Caco-2 (cell line): ENCODE results near the gene EIF2D. TPM values are rescaled to one million over a fixed set of nuclear protein-coding genes. Genes with fewer than 3 reads are reported as not detected.

Source experiments
- BruUV-seq: library from RNA; stranded (reverse); fragments of 400-500 nt; replicated peaks from 2 replicates; lab custom pipeline; 2021; lab: Mats Ljungman, UMichigan
- CTCF ChIA-PET: fragments of 300-600 bp; sonication (Branson Sonifier 250); formaldehyde crosslinking; loops from one replicate; lab custom pipeline; 2022; ENCODE audit warnings: antibody characterized with exemption; lab: Charles Lee
- POLR2A ChIA-PET: fragments of 300-600 bp; sonication (Branson Sonifier 250); formaldehyde crosslinking; loops from one replicate; lab custom pipeline; 2022; ENCODE audit warnings: antibody characterized with exemption; lab: Charles Lee
- DNase-seq, 2 experiments: peaks; one replicate each; pipeline versions ENCODE4 v3.0.0 to v3.0.0-alpha.2; 2020 to 2022
- H3K27me3 ChIP-seq: replicated peaks from 2 replicates; pipeline ENCODE4 v1.6.0; 2011; ENCODE audit warnings: low read length; ENCODE audit not compliant: control insufficient read depth, insufficient read depth
- H3K36me3 ChIP-seq: 2 replicates; pipeline ENCODE4 v1.5.1; 2011; ENCODE audit warnings: low read length; ENCODE audit not compliant: control insufficient read depth, insufficient read depth
- H3K4me1 ChIP-seq: fragments of 250-450 bp; sonication (Bioruptor Pico); 2 replicates; pipeline ENCODE4 v1.5.1; 2020; ENCODE audit warnings: mild to moderate bottlenecking
- H3K4me3 ChIP-seq: 2 replicates; pipeline ENCODE4 v1.5.1; 2011; ENCODE audit warnings: low read depth, mild to moderate bottlenecking, control low read depth, low read length
- H3K9me3 ChIP-seq: fragments of 250-450 bp; sonication (Bioruptor Pico); 2 replicates; pipeline ENCODE4 v1.5.1; 2020; ENCODE audit warnings: mild to moderate bottlenecking, moderate library complexity
- H3K27ac Mint-ChIP-seq: one replicate; pipeline ENCODE4 v1.8.0; 2022; ENCODE audit warnings: mixed read lengths; ENCODE audit not compliant: unreplicated experiment
- H3K27me3 Mint-ChIP-seq: one replicate; pipeline ENCODE4 v1.8.0; 2022; ENCODE audit warnings: mixed read lengths; ENCODE audit not compliant: insufficient read depth, unreplicated experiment
- H3K36me3 Mint-ChIP-seq: one replicate; pipeline ENCODE4 v1.8.0; 2022; ENCODE audit warnings: mild to moderate bottlenecking, mixed read lengths; ENCODE audit not compliant: insufficient read depth, unreplicated experiment
- H3K4me1 Mint-ChIP-seq: one replicate; pipeline ENCODE4 v1.8.0; 2022; ENCODE audit warnings: low read depth, mixed read lengths; ENCODE audit not compliant: unreplicated experiment
- H3K4me3 Mint-ChIP-seq: one replicate; pipeline ENCODE4 v1.8.0; 2022; ENCODE audit warnings: mild to moderate bottlenecking, moderate library complexity, mixed read lengths; ENCODE audit not compliant: unreplicated experiment
- H3K9me3 Mint-ChIP-seq: one replicate; pipeline ENCODE4 v1.8.0; 2022; ENCODE audit warnings: mixed read lengths; ENCODE audit not compliant: unreplicated experiment
- intact Hi-C: fragments of 100-400 bp; cut with micrococcal nuclease; formaldehyde crosslinking; loops from one replicate; pipeline ENCODE4 v1.10.0; 2022; ENCODE audit not compliant: unreplicated experiment
- total RNA-seq: library from RNA; stranded (reverse); gene quantifications from 2 replicates; pipeline ENCODE4 v1.2.3, GENCODE V29; 2022
- TF ChIP-seq, protein P1 (sequence below), 2 experiments: fragments of 200-600 bp in 1 of 2; IDR thresholded peaks; 1 replicate in 1 of 2; 2 replicates in 1 of 2; pipeline versions ENCODE4 v1.5.1 to v1.8.0; 2011 to 2022; ENCODE audit warnings: antibody characterized with exemption in 1 of 2, control low read depth in 1 of 2, inconsistent platforms in 1 of 2, low read depth in 1 of 2, low read length in 1 of 2, mild to moderate bottlenecking in 1 of 2, moderate library complexity in 1 of 2; ENCODE audit not compliant: insufficient read depth in 1 of 2, severe bottlenecking in 1 of 2, unreplicated experiment in 1 of 2

The EIF2D gene
- total RNA-seq, 1 experiment from 2014 or later = 37.9 TPM

DNA sequence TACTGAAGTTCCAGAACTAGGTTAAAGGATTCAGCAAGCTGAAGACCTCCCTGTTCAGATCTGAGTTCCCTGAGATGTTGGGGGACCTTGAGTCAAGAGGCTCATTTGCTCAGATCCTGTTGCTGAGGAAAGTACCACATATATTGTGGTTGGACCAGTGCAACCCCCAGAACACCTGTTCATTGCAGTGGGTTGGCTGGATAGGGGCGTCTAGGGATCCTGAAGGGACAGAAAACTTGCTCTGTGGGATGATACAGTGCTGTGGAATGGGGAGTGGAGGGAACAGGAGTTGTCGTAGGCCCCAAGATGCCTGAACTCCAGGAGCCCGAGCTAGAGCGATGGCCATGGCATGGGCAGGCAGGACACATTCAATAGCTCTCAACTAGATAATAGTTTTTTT is 47.9 kb upstream of the EIF2D start:
- POLR2A ChIA-PET = no interaction called here

DNA sequence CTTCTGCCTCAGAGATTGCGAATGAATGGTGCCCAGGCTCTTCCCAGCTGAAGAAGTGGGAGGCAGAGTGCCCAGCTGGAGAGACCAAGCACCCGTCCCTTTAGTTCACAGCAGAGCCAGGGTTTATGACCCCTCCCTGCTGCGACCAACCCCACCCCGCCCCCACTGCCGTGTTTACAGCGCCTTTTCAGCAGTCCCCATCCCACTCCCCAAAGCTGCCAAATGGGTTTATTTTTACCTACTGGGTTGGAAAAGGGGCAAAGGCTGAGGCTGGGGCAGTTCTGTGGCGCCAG is 46.7 kb upstream of the EIF2D start:
- Mint-ChIP-seq H3K27me3 (peaks cover 10% of the 10 kb centered on the region), H3K4me1 (peaks cover 6% of the 10 kb centered on the region)
- CTCF ChIA-PET = interaction anchor here (0.9 to 1.8 kb wide), 4 partner anchors 23 to 164 kb away, joined by 3 to 7 read pairs (median 4); partner anchors contain the start of gene DYRK3

More for the DNA sequence above, 47.9 kb upstream of the EIF2D start:
- no peak for DNase-seq
- Mint-ChIP-seq H3K4me1 (peaks cover 6% of the 10 kb centered on the region), H3K27me3 (peaks cover 10% of the 10 kb centered on the region), H3K27ac (no peak overlapping the region), H3K36me3 (no peaks in the 10 kb centered on the region), H3K4me3 (no peak overlapping the region), H3K9me3 (no peaks in the 10 kb centered on the region)
- no peak overlapping the region for H3K4me3 ChIP-seq
- TF ChIP-seq, protein P1, sequence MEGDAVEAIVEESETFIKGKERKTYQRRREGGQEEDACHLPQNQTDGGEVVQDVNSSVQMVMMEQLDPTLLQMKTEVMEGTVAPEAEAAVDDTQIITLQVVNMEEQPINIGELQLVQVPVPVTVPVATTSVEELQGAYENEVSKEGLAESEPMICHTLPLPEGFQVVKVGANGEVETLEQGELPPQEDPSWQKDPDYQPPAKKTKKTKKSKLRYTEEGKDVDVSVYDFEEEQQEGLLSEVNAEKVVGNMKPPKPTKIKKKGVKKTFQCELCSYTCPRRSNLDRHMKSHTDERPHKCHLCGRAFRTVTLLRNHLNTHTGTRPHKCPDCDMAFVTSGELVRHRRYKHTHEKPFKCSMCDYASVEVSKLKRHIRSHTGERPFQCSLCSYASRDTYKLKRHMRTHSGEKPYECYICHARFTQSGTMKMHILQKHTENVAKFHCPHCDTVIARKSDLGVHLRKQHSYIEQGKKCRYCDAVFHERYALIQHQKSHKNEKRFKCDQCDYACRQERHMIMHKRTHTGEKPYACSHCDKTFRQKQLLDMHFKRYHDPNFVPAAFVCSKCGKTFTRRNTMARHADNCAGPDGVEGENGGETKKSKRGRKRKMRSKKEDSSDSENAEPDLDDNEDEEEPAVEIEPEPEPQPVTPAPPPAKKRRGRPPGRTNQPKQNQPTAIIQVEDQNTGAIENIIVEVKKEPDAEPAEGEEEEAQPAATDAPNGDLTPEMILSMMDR (IDR thresholded peaks at IDR 0.05; ENCODE audit: insufficient read depth in 1 of 2, low read depth in 1 of 2, low read length in 1 of 2, severe bottlenecking in 1 of 2, unreplicated experiment in 1 of 2) = no peak
- no TSS peak for BruUV-seq
- CTCF ChIA-PET = interaction anchor here (0.6 to 0.8 kb wide), 2 partner anchors 77 to 251 kb away, joined by 3 read pairs; no protein-coding TSS in a partner anchor
- no peaks in the 10 kb centered on the region for H3K36me3 ChIP-seq
- H3K27me3 ChIP-seq = no peaks in the 10 kb centered on the region
- intact Hi-C loops = loop anchor here (10.0 kb wide), 1 partner anchor 155 kb away; the partner anchor contains the start of gene RASSF5
- peaks cover 3% of the 10 kb centered on the region; the same call in 1 of the 2 replicates for H3K4me1 ChIP-seq
- no peaks in the 10 kb centered on the region for H3K9me3 ChIP-seq

DNA sequence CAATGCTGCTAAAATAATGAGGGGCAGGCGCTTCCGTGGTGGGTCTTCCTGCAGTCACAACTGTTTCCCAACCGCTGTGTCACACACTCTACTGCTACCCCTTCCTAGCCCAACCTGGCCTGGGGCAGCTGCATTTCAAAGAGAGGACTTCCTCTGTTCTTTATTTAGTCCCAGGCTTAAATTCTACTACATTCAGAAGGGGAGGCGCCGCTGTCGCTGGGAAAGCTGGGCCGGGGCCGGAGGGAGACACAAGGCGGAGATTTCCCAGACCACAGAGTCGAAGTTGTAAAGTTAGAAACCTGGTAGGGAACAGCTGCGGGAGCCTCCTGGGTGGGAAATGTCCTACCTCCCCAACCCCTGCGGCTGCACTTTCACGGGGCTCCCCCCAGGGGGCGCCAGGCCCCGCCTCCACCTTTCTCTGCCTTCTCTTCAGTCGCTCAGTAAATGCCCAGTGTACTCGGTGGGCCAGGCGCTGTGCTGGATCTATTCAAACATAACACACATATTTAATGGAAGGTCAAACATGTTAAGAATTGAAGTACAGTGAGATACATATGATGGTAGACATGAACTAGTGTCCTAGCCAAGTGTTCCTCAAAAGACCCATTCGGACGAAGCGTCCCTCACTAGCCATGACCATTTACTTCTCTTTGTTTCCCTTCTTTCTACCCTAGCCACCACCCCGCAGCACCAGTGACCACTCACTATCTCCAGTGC is 46.2 kb upstream of the EIF2D start:
- Mint-ChIP-seq H3K27me3 (peaks cover 13% of the 10 kb centered on the region), H3K4me3 (no peak overlapping the region), H3K36me3 (no peaks in the 10 kb centered on the region), H3K9me3 (no peaks in the 10 kb centered on the region), H3K4me1 (peaks cover 6% of the 10 kb centered on the region), H3K27ac (no peak overlapping the region)
- CTCF ChIA-PET = interaction anchor here (0.8 to 1.8 kb wide), 4 partner anchors 23 to 163 kb away, joined by 3 to 7 read pairs (median 3); partner anchors contain the start of gene DYRK3
- TF ChIP-seq, protein P1 (IDR thresholded peaks at IDR 0.05; ENCODE audit: insufficient read depth in 1 of 2, low read depth in 1 of 2, low read length in 1 of 2, severe bottlenecking in 1 of 2, unreplicated experiment in 1 of 2) = peak; percentile 60 to 64
- H3K4me1 ChIP-seq = no peaks in the 10 kb centered on the region
- BruUV-seq = no TSS peak
- intact Hi-C loops = no loop called here
- no peaks in the 10 kb centered on the region for H3K9me3 ChIP-seq
- POLR2A ChIA-PET = no interaction called here
- DNase-seq = peak in 1 of 2 experiments; percentile 46
- no peak overlapping the region for H3K4me3 ChIP-seq
- no peaks in the 10 kb centered on the region for H3K36me3 ChIP-seq
- H3K27me3 ChIP-seq = no peaks in the 10 kb centered on the region

More for the DNA sequence above, 46.7 kb upstream of the EIF2D start:
- Histone ChIP-seq H3K4me1 (peaks cover 3% of the 10 kb centered on the region; the same call in 1 of the 2 replicates), H3K4me3 (no peak overlapping the region), H3K27me3 (no peaks in the 10 kb centered on the region), H3K9me3 (no peaks in the 10 kb centered on the region), H3K36me3 (no peaks in the 10 kb centered on the region)
- Mint-ChIP-seq H3K27ac (no peak overlapping the region), H3K4me3 (no peak overlapping the region), H3K9me3 (no peaks in the 10 kb centered on the region), H3K36me3 (no peaks in the 10 kb centered on the region)
- intact Hi-C loops = no loop called here
- POLR2A ChIA-PET = interaction anchor here (0.7 kb wide), 1 partner anchor 394 kb away, joined by 7 read pairs; no protein-coding TSS in a partner anchor
- no peak for DNase-seq
- TF ChIP-seq, protein P1 (IDR thresholded peaks at IDR 0.05; ENCODE audit: insufficient read depth in 1 of 2, low read depth in 1 of 2, low read length in 1 of 2, severe bottlenecking in 1 of 2, unreplicated experiment in 1 of 2) = no peak
- BruUV-seq = no TSS peak
